AML-193 (cell line): Measurements from ENCODE around the gene EIF5A.

Experiments used
- DNase-seq, 2 experiments: peaks; one replicate each; lab custom pipeline; 2025; lab: John Stamatoyannopoulos, UW

EIF5A gene

GRCh38 chr17:7306911-7307685, at the start of gene EIF5A:
Gene EIF5A, plus strand, starts transcription at chr17:7307628. Its CDS starts 2,008 bp downstream, at chr17:7309636.
- DNase-seq: peak; percentile 91 to 94

GRCh38 chr17:7258731-7259554, 48.5 kb upstream of the EIF5A start:
- DNase-seq: peak in 1 of 2 experiments; percentile 21

GRCh38 chr17:7259555-7259889, 47.9 kb upstream of the EIF5A start:
- DNase-seq: no peak

GRCh38 chr17:7260151-7260550, 47.3 kb upstream of the EIF5A start:
- DNase-seq: no peak

- DNase-seq: no peak
Measured at GRCh38 chr17:7260651-7261378, 46.6 kb upstream of the EIF5A start.

GRCh38 chr17:7261379-7262191, 45.8 kb upstream of the EIF5A start:
- no peak for DNase-seq

- no peak for DNase-seq
Measured at GRCh38 chr17:7262192-7262934, 45.1 kb upstream of the EIF5A start, which contains the start of gene CLDN7. Gene CLDN7, minus strand, starts transcription at chr17:7262478. Its CDS starts 435 bp downstream, at chr17:7262043.

- no peak for DNase-seq
Measured at GRCh38 chr17:7262935-7263800, 44.3 kb upstream of the EIF5A start.

GRCh38 chr17:7263801-7264078, 43.7 kb upstream of the EIF5A start:
- no peak for DNase-seq

GRCh38 chr17:7266784-7267183, 40.6 kb upstream of the EIF5A start:
- DNase-seq: no peak

GRCh38 chr17:7279448-7279847, 28.0 kb upstream of the EIF5A start:
- no peak for DNase-seq

- DNase-seq: peak; percentile 45 to 46
Measured at GRCh38 chr17:7280519-7281073, 26.8 kb upstream of the EIF5A start.

GRCh38 chr17:7281074-7281952, 26.1 kb upstream of the EIF5A start, which contains the start of gene SLC2A4:
Gene SLC2A4, plus strand, starts transcription at chr17:7281718. Its CDS starts 217 bp downstream, at chr17:7281935.
- DNase-seq: peak; percentile 41 to 56

- no peak for DNase-seq
Measured at GRCh38 chr17:7281953-7282751, 25.3 kb upstream of the EIF5A start.

GRCh38 chr17:7282752-7283321, 24.6 kb upstream of the EIF5A start:
- DNase-seq: no peak

GRCh38 chr17:7283471-7284216, 23.8 kb upstream of the EIF5A start:
- no peak for DNase-seq

- no peak for DNase-seq
Measured at GRCh38 chr17:7284911-7285310, 22.5 kb upstream of the EIF5A start.
